H4 (cell line): Measurements from ENCODE around the gene APP. TPM values are rescaled to one million over a fixed set of nuclear protein-coding genes. Genes with fewer than 3 reads are reported as not detected.

Experiments
- DNase-seq: peaks from one replicate; pipeline ENCODE4 v3.0.0-alpha.2; 2015; ENCODE audit warnings: low spot score
- total RNA-seq: library from RNA; depleted of rRNA; stranded (reverse); fragments of >200 nt; shearing (Covaris generic); gene quantifications from 2 replicates; pipeline ENCODE4 v1.2.3, GENCODE V29; 2014

APP gene
- total RNA-seq, 1 experiment from 2014 or later: 299 TPM

DNA sequence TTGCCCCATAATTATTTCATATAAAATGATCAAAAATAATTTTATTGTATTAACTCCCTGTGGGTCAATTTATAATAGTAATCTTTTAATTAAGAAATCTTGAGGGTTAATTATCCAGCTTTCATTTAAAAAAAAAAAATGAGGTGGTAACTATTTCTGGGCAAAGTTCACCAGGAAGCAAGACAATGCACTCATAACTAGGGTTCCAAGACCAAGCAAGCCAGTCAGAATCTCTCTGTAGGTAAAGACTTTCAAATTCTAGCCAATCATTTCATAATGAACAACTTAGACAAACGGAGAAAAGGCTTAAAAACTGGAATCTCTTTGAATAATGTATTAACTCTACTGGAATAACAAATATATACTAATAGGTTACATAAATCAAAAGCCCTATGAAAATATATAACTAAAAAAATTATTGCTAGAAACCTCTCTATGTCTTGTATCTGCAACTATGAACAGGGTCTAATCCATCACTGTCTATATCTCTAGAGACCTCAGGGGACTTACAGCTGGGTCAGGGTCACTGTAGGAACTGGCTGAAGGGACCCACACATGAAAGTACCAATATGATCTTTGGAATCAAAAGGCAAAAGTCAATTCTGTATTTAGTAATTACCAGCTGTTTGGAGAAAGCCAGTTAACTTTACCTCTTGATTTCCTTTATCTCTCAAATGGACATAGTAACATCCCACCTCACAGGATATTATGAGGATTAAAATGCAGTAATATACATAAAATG, 43.3 kb downstream of the APP start:
- no peak for DNase-seq

- no peak for DNase-seq
Measured at GRCh38 chr21:26126168-26126553, 44.4 kb downstream of the APP start.

GRCh38 chr21:26125433-26126167, 45.0 kb downstream of the APP start:
- no peak for DNase-seq

DNA sequence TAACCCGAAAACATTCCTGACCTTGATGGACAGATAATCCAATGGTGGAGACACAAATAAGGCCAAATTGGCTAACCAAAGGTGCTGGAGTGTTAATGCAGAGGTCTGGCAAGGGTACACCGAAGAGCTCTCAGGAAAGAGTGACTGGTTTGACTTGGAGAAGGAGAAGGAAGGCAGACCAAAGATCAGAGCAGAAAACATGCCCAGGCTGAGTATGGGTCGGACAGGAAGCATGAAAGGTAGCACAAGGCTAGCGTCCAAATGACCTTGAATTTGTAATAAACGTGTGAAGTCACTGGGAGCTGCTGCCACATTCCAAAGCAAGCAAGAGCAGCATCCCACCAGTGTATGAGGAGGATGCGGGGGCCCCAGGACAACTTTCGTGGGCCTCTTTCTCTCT, 45.7 kb downstream of the APP start:
- DNase-seq: no peak

DNA sequence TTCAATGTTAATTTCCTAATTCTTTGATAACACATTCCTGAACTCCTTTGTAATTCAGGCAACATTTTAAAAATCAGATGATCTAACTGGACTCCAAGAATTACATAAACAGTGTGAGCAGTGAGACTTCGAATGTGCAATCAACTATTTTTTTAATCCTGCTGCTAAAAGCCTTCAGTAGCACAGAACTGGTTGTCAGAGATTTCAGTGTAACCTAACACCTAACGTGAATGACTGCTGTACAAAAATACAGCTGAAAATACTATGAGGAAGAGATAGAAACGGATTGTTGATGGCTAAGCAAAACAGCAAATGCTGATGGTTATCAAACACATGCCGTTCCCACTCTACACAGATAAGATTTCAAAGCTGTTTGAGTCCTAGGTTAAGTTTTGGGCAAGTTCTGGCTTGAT, 46.1 kb downstream of the APP start:
- peak; percentile 32 for DNase-seq

DNA sequence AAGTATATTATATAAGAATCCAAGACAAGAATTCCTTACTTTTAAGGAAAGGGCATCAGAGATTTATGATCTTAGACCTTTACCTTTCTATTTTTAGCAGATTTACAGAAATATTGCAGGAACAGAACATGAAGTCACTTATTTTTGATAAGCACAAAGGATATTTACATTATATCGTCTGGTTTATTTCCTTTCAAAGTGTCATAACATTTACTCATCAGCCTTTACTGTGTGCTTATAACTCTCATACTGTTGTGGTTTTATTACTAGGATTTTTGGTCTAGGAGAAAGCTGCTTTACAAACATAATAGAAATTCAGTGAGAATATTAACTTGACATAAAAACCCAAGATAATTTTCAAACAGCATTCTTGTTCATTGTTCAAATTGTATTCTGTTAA, 47.6 kb downstream of the APP start:
- DNase-seq: no peak

DNA sequence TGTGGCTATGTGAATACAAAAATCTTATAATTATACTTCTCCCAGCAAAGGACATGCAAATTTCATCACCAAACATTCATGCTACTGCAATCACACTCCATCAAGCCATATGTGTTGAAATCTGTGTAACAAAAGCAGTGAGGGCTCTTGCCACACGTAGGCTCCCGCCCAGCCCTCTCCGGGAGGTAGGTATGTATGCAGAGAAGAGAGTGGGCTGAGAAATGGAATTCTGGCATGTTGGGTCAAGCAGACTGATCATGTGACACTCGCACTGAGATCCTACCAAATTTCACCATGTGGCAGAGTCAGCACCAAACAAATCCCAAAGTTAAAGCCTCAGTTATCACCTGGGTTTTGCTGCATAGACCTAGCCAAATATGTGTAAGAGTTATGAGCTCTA, 49.7 kb downstream of the APP start:
- DNase-seq: no peak

DNA sequence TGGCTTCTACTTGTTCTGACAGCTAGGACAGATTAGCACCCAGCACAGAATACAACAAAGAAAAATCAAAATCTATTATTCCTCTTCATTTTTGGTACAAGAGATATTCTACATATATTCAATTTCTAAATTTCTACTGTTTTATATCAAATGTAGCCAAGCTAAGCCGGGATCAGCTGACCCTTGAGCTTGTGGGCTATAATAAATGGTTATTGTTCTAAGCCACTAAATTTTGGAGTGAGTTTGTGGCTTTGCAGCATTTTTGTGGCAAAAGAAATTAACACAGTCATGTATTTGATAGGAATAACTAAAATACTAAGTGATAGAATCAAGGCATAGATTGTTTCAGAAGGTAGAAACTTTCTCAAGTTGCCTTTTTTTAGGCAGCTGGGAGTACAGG, 50.7 kb downstream of the APP start:
- no peak for DNase-seq

DNA sequence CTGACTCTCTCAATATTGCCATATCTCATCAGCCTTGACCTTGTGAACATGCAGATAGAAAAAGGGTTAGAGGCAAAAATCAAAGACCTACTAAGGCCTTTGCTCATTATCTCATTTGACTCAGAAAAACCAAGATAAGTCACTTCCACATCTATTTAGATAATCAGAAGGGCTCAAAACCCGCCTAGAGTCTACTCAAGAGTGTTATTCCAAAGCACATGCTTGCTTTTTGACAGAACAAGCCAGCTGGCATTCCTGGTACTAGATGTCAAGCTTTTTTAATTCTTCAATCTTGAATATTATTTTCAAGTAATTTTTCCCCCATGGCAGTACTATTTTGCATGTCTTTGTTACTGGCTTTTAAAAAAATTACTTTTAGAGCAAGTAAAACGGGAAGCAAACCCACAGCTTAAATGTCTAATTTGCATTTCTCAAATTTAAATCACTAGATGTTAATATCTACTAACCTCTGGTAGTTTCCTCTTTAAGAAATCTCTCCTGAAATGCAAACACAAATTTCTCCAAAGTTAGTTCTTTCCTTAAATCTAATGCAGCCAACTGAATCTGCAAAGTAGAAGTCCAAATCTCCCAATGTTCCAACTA, 51.5 kb downstream of the APP start:
- DNase-seq: no peak

DNA sequence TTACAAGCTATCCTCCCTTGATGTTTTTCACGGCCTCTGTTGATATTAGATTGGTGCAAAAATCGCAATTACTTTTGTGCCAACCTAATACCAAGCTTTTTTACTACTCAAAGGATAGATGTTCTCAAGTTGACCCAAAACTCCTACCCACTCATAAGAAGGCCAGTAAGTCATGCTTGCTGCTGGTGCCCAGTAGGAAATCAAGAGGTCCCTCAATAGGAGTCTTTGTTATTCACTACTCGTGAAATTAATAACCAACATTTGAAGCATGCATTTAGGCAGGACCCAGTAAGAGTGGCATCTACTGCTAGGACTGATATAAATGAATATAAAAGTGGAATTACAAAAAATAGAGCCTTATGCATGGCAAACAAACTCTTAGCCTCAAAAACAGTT, 52.6 kb downstream of the APP start:
- DNase-seq: no peak

DNA sequence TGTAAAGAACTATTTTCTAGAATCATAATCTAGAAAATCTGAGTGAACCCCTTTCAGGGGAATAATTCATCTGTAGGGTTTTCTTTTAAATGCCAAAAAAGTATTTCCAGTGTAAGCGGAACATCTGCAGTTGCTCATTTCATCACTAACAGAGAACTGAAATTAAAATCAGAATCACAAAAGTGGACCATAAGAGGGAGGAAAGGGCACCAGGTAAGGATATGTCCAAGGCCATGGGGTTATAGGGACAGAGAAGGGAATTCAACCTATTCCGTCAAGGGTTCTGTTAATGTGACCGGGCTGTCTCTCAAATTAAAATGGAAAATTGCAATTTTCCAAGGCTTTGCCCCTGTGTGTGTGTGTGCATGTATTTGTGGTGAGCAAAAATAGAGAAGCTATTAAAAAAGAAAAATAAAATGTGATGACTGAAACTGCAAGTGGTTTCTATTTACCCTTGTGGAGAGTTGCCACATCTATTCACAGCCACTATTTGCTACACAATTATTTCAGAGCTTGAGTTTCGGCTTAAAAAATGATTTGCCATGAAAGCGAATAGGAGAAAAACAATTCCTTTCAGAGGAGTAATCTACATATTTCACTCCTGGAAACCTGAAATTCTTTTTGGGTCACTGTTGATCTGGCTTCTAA, 53.1 kb downstream of the APP start:
- no peak for DNase-seq

DNA sequence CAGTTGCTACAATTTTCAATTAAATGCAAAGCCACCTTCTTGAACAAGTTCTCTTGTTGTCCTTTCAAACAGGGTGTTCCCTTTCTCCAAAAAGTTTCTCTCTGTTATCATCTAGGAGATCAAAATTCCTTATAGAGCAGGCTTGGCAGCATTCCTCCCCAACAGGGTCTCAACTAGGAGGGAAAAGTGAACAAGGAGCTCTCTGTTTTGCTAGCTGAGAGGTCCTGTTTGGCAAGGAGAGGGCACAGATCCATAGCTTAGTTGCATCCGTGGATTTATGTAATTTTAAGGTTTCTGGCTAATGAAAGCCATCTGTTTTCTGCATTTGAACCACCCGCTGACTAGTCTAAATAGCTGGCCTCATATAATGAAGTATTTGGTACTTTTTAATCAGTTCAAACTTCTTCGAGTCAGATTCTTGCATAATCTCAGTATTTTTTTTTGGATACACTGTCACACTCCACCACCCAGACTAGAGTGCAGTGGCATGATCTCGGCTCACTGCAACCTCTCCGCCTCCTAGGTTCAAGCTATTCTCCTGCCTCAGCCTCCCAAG, 54.0 kb downstream of the APP start:
- DNase-seq: peak; percentile 38

- peak; percentile 40 for DNase-seq
Measured at GRCh38 chr21:26115899-26116298, 54.7 kb downstream of the APP start.

DNA sequence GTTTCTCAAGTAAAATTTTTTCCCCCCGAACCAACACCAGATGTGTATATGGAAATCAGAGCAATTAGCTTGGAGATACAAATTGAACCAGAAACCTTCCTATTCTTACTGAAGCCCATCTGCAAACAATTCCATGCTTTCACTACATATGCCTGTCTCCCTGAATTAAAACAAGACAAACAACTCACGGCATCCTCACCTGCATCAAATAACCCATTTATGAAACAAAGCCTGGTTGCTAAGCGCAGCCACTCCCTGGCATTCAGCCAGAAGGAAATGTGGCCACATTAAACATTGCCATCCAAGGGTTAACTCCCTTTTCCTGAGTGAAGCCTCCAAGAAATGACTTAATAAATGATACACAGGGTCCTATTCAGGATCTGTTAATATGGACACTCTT, 55.3 kb downstream of the APP start:
- DNase-seq: no peak

DNA sequence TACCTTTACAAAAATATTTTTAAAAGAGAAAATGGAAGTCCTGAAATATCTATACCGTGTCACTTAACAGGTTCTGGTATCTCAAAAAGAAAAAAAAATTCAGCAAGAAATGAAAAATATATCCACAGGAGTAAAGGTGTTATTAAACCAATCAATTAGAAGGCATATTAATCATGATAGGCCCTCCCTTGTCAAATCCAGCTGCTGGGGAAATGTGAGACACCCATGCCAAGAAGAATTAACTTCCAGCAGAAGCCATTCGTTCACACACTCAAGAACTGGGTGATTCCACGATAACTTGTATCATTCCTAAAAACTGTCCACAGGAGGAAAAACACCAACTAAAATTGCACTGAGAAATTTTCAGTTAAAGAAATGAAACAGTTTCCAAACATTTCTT, 57.6 kb downstream of the APP start:
- DNase-seq: no peak

- no peak for DNase-seq
Measured at GRCh38 chr21:26112127-26112742, 58.3 kb downstream of the APP start.

DNA sequence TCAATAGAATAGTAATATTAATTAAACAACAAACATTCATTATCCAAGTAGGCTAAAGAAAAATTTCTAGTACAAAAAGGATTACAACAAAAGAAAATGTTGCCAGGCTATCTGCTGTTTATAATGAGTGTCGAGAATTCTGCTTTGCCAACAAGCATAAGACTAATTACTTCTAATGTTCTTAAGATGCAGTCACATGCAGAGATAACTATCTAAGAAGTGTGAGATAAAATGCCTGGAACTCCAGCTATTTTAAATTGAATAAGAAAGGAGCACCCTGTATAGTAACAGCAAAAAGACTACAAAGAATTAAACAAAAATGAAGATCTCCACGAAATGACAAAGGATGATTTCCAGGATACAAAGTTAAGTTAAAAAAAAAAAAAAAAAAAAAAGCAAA, 59.9 kb downstream of the APP start:
- no peak for DNase-seq

DNA sequence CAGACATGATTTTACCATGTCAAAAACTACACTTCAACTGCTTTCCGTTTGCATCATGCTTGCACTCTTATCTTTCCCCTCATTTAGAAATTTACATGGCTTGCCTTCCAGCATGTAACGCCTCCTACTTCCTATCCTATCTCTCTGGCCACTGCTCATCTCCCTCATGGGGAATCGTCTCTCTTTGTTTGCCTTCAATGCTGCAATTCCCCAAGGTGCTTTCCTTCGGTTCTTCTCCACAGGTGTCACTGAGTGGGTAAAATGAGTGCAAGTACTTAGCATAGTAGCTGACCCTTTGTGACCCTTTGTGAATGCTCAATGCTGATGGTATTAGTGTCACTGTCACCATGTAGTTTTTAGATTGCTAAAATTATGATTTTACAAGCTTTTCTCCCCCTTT, 63.1 kb downstream of the APP start:
- no peak for DNase-seq

DNA sequence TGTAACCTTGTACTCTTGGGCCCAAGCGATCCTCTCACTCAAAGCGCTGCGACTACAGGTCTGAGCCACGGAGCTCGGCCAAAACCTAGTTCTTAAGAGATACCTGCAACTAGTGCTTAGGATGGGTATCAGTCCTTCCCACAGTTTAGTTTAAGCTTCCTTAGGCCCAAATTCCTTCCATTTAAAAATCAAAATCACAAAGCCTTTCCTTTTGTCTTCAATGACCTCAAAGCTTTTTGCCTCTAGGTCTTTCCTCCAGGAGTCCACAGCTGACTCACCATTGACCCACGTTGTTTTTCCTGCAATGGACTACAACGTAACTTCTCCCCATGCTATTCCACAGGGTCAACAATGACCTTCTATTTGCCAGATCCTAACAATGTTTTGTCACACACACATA, 64.0 kb downstream of the APP start:
- no peak for DNase-seq

DNA sequence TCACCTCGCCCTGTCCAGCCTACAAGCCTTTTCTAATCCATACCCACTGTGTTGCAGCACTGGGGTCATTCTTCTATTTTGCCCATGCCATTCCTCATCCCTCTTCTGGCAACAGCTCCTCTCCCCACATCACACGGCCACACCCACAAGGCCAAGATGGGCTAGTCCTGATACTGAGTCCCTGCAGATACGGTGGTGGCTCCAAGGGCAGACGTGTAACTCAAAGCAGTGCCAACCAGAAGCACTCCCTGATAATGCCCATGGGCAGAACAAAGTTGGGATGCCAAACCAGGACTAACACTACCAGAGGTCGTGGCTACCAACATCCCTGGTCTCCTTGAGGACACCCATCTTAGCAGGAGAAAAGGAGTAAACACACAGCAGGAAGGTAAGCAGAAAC, 64.8 kb downstream of the APP start:
- no peak for DNase-seq

GRCh38 chr21:26100573-26100972, 70.0 kb downstream of the APP start:
- DNase-seq: no peak
